Stimulated activated effector memory CD8-positive, alpha-beta T cell treated with anti-CD3 and anti-CD28 coated beads, Interleukin-12 subunit alpha, Interleukin-12 subunit beta, amount 100 ng/mL, for 72 hours (primary cell): ENCODE results near the gene AGK.
"Not testable (repeated sequence)": the region's sequence is repeated elsewhere in the genome, so short reads cannot be mapped to it uniquely, and the experiment has no call there.

Source experiments
- ATAC-seq: fragments of 150-1000 bp; cut with Tn5 transposase; 2 replicates; pipeline ENCODE4 v1.10.0; 2021
- DNase-seq, 2 donors: peaks; one replicate each; pipeline ENCODE4 v3.0.0; 2021 to 2022; ENCODE audit warnings: low spot score in 2 of 2
- H3K27ac Mint-ChIP-seq: one replicate; pipeline ENCODE4 v1.8.0; 2022; ENCODE audit warnings: mild to moderate bottlenecking, mixed read lengths
- H3K36me3 Mint-ChIP-seq: one replicate; pipeline ENCODE4 v1.8.0; 2022; ENCODE audit warnings: mild to moderate bottlenecking, mixed read lengths
- H3K4me1 Mint-ChIP-seq: one replicate; pipeline ENCODE4 v1.8.0; 2022; ENCODE audit warnings: mixed read lengths
- H3K4me3 Mint-ChIP-seq: one replicate; pipeline ENCODE4 v1.8.0; 2022; ENCODE audit warnings: mild to moderate bottlenecking, mixed read lengths
- H3K9me3 Mint-ChIP-seq: one replicate; pipeline ENCODE4 v1.8.0; 2022; ENCODE audit warnings: mixed read lengths

AGK gene

GRCh38 chr7:141534757-141535737 is 16.2 kb upstream of the AGK start:
- no peaks in the 10 kb centered on the region for H3K36me3 Mint-ChIP-seq

GRCh38 chr7:141537906-141538305 is 13.3 kb upstream of the AGK start:
- H3K4me3 Mint-ChIP-seq: no peak overlapping the region
- DNase-seq (no peak), ATAC-seq (no peak)
- no peaks in the 10 kb centered on the region for H3K36me3 Mint-ChIP-seq
- no peak overlapping the region for H3K27ac Mint-ChIP-seq
- H3K4me1 Mint-ChIP-seq: no peaks in the 10 kb centered on the region
- no peaks in the 10 kb centered on the region for H3K9me3 Mint-ChIP-seq

More at GRCh38 chr7:141534757-141535737, 16.2 kb upstream of the AGK start:
- Mint-ChIP-seq H3K4me3 (no peak overlapping the region), H3K4me1 (no peaks in the 10 kb centered on the region), H3K9me3 (no peaks in the 10 kb centered on the region), H3K27ac (no peak overlapping the region)
- no peak for ATAC-seq
- no peak for DNase-seq

GRCh38 chr7:141541375-141541774 is 9.8 kb upstream of the AGK start:
- Mint-ChIP-seq H3K36me3 (no peaks in the 10 kb centered on the region), H3K4me3 (no peak overlapping the region)
- DNase-seq: no peak

GRCh38 chr7:141544831-141545230 is 6.4 kb upstream of the AGK start:
- Mint-ChIP-seq H3K4me3 (no peak overlapping the region), H3K27ac (no peak overlapping the region), H3K4me1 (no peaks in the 10 kb centered on the region), H3K36me3 (no peaks in the 10 kb centered on the region), H3K9me3 (no peaks in the 10 kb centered on the region)
- no peak for ATAC-seq
- no peak for DNase-seq

More at GRCh38 chr7:141541375-141541774, 9.8 kb upstream of the AGK start:
- ATAC-seq: no peak
- H3K9me3 Mint-ChIP-seq: no peaks in the 10 kb centered on the region
- no peak overlapping the region for H3K27ac Mint-ChIP-seq
- no peaks in the 10 kb centered on the region for H3K4me1 Mint-ChIP-seq

GRCh38 chr7:141549582-141549981 is 1.6 kb upstream of the AGK start:
- no peak overlapping the region for H3K4me3 Mint-ChIP-seq
- DNase-seq: no peak

GRCh38 chr7:141550386-141551093 is 670 bp upstream of the AGK start:
- H3K27ac Mint-ChIP-seq: peak overlapping the region; percentile 96
- no peaks in the 10 kb centered on the region for H3K9me3 Mint-ChIP-seq
- peak overlapping the region; percentile 85 for H3K4me3 Mint-ChIP-seq
- DNase-seq (no peak), ATAC-seq (no peak)
- H3K36me3 Mint-ChIP-seq: peaks cover 24% of the 10 kb centered on the region
- H3K4me1 Mint-ChIP-seq: peaks cover 41% of the 10 kb centered on the region

More at GRCh38 chr7:141549582-141549981, 1.6 kb upstream of the AGK start:
- no peak for ATAC-seq
- peaks cover 32% of the 10 kb centered on the region for H3K4me1 Mint-ChIP-seq
- H3K36me3 Mint-ChIP-seq: peaks cover 15% of the 10 kb centered on the region
- H3K27ac Mint-ChIP-seq: no peak overlapping the region
- no peaks in the 10 kb centered on the region for H3K9me3 Mint-ChIP-seq

- Mint-ChIP-seq H3K27ac (peak overlapping the region; percentile 96), H3K4me1 (peaks cover 53% of the 10 kb centered on the region), H3K9me3 (no peaks in the 10 kb centered on the region), H3K36me3 (peaks cover 37% of the 10 kb centered on the region), H3K4me3 (peak overlapping the region; percentile 85)
- ATAC-seq (peak; percentile 78), DNase-seq (no peak)
Observed at GRCh38 chr7:141551782-141552181, 572 bp downstream of the AGK start.

- Mint-ChIP-seq H3K4me1 (peaks cover 84% of the 10 kb centered on the region), H3K27ac (peak overlapping the region; percentile 91), H3K4me3 (peak overlapping the region; percentile 56), H3K9me3 (peaks cover 5% of the 10 kb centered on the region), H3K36me3 (peaks cover 88% of the 10 kb centered on the region)
- DNase-seq: no peak
- no peak for ATAC-seq
Observed at GRCh38 chr7:141557360-141557759, 6.2 kb downstream of the AGK start.

- DNase-seq, H3K9me3 Mint-ChIP-seq: not testable (repeated sequence)
- ATAC-seq: peak; percentile 64
- H3K4me1 Mint-ChIP-seq: peaks cover 78% of the 10 kb centered on the region
- H3K27ac Mint-ChIP-seq: peak overlapping the region; percentile 91
- H3K4me3 Mint-ChIP-seq: peak overlapping the region; percentile 56
- H3K36me3 Mint-ChIP-seq: peaks cover 85% of the 10 kb centered on the region
Observed at GRCh38 chr7:141557831-141558531, 6.8 kb downstream of the AGK start.

- Mint-ChIP-seq H3K27ac (peak overlapping the region; percentile 91), H3K4me3 (peak overlapping the region; percentile 56), H3K4me1 (peaks cover 78% of the 10 kb centered on the region), H3K36me3 (peaks cover 81% of the 10 kb centered on the region), H3K9me3 (peaks cover 6% of the 10 kb centered on the region)
- ATAC-seq: peak; percentile 96
- no peak for DNase-seq
Observed at GRCh38 chr7:141558544-141559183, 7.5 kb downstream of the AGK start.

- H3K9me3 Mint-ChIP-seq: peaks cover 11% of the 10 kb centered on the region
- no peak overlapping the region for H3K4me3 Mint-ChIP-seq
- peaks cover 83% of the 10 kb centered on the region for H3K4me1 Mint-ChIP-seq
- H3K27ac Mint-ChIP-seq: no peak overlapping the region
- peaks cover 84% of the 10 kb centered on the region for H3K36me3 Mint-ChIP-seq
- ATAC-seq (no peak), DNase-seq (no peak)
Observed at GRCh38 chr7:141559961-141560360, 8.8 kb downstream of the AGK start.

- ATAC-seq (no peak), DNase-seq (no peak)
- H3K4me3 Mint-ChIP-seq: no peak overlapping the region
- H3K36me3 Mint-ChIP-seq: peaks cover 84% of the 10 kb centered on the region
- H3K27ac Mint-ChIP-seq: peak overlapping the region; percentile 61
- H3K9me3 Mint-ChIP-seq: peaks cover 11% of the 10 kb centered on the region
- H3K4me1 Mint-ChIP-seq: peaks cover 82% of the 10 kb centered on the region
Observed at GRCh38 chr7:141562036-141562435, 10.8 kb downstream of the AGK start.

GRCh38 chr7:141562543-141562942 is 11.3 kb downstream of the AGK start:
- Mint-ChIP-seq H3K27ac (peak overlapping the region; percentile 61), H3K36me3 (peaks cover 84% of the 10 kb centered on the region), H3K9me3 (peaks cover 11% of the 10 kb centered on the region), H3K4me3 (no peak overlapping the region), H3K4me1 (peaks cover 81% of the 10 kb centered on the region)
- ATAC-seq: no peak
- no peak for DNase-seq

- no peak overlapping the region for H3K27ac Mint-ChIP-seq
- peaks cover 11% of the 10 kb centered on the region for H3K9me3 Mint-ChIP-seq
- peaks cover 76% of the 10 kb centered on the region for H3K4me1 Mint-ChIP-seq
- ATAC-seq (no peak), DNase-seq (no peak)
- no peak overlapping the region for H3K4me3 Mint-ChIP-seq
- H3K36me3 Mint-ChIP-seq: peaks cover 84% of the 10 kb centered on the region
Observed at GRCh38 chr7:141562972-141563371, 11.8 kb downstream of the AGK start.
